Measurements from ENCODE around the gene P2RX3.
"Not testable (repeated sequence)": the region's sequence is repeated elsewhere in the genome, so short reads cannot be mapped to it uniquely, and the experiment has no call there.

Gene P2RX3

DNA sequence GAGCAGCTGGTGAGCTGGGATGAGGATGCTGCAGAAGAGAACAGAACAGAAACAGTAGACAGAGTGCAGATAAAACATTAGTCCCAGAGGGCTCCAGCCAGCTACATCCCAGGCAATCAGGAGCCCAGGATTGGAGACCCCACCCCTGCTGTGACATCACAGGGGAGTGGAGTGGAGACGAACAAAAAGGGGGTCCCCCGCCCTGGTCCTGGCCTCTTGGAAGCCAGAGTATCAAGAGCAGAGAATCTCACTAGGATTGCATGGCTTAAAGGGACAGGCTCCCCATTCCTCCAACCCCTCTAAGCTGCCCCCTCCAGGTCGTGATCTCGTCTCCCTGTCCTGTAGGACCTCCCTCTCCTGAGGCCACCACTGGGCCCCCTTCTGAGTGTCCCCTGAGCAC is at the start of gene P2RX3:
Gene P2RX3, plus strand, starts transcription at position 211 of the 400 bp plus-strand sequence. CDS start 199 bp downstream, outside the sequence.
- no peak for DNase-seq

DNA sequence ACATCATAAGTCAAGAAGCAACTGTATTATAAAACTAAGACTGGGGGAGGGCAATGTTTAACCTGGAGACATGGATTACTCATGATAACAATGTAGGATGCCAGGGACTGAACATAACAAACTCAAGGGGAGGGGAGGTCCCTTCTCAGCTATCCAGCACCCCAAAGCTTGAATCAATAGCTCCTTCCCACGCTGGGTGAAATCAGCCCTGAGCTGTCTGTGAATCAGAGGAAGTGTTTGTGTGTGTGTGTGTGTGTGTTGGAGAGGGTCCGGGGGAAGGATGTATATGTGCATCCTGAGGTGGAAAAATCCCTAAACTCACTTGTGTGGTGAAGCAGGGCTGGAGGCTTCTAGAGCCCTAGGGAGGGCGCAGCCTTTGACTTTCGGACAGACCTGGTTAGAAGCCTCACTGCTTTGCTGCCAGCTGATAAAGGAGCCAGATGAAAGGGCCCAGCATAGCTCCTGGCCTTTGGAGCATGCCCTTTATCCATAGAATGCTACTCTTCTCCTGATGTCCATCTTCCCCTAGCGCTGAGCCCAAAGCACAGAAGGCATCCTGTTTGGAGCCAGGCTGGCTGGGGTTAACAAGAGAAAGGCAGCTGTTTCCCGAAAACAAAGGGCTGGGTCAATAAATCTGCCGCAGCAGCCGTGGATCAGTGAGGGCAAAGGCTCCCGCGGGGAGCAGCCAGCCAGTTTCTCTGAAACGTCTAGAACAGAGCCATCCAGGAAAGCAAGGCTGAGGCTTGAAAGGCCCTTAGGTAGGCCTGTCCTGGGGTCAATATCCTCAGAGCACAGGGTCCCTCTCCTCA is 49.2 kb upstream of the P2RX3 start:
- peak; percentile 27 for DNase-seq

DNA sequence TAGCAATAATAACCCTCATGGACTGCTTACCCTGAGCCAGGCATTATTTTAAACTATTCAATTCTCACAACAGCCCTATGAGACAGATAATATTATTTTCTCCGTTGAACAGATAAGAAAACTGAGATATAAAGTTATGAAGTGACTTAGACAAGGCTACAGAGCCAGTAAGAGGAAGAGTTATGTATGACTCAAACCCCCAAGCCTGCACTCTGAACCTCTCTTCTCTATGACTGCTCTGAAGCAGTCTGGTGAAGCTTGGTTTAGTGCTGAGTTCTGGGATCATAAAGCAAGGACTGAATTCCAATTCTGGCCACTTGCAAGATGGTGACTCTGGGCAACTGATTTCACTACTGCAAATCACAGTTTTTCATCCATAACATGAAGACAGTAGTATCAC is 47.9 kb upstream of the P2RX3 start:
- no peak for DNase-seq

DNA sequence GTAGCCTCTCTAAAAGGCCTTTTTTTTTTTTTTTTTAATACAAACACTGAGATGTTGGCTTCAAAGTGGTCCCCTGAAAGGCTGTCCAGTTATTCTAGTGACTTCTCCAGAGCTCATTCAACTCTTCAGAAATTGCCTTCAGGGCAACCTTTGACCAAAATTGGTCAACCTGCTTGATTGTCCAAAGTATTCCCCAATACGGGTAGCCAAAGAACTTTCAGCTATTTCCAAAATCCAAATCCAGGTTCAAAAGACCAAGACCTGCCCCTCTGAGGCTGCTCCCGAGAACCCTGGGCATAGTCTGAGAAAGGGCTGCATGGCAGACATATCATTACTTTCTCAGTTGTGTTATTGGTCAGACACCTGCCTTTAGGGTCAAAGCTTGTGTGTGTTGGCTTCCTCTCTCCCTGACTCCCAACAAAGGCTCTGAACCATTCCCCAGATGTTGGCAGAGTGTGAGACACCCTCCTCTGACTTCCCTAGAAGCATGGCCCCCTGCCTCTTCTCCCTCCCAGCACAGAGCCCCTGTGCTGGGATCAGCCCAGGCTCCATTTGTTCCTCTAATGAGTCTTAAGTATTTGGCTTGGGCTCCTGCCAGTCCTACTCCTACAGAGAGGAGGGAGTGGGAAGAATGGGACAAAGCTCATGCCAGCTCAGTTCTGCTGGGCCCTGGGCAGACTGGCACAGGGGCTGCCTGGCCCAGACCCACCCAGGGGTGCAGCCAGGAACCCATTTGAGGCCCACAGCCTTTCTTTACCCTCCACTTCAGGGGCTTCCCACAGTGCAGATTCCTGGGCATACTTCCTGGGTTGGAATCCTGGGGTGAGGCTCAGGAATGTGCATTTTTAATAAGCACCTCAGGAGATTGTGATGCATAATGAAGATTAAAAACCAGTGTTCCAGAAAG is 43.7 kb upstream of the P2RX3 start:
- DNase-seq, result no peak

DNA sequence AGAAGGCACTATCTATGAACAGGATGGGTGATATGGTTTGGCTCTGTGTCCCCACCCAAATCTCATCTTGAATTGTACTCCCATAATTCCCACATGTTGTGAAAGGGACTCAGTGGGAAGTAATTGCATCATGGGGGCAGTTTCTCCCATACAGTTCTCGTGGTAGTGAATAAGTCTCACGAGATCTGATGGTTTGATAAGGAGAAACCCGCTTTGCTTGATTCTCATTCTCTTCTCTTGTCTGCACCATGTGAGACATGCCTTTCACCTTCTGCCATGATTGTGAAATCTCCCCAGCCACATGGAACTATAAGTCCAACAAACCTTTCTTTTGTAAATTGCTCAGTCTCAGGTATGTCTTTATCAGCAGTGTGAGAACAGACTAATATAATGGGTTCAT is 41.9 kb upstream of the P2RX3 start:
- not testable (repeated sequence) for DNase-seq

DNA sequence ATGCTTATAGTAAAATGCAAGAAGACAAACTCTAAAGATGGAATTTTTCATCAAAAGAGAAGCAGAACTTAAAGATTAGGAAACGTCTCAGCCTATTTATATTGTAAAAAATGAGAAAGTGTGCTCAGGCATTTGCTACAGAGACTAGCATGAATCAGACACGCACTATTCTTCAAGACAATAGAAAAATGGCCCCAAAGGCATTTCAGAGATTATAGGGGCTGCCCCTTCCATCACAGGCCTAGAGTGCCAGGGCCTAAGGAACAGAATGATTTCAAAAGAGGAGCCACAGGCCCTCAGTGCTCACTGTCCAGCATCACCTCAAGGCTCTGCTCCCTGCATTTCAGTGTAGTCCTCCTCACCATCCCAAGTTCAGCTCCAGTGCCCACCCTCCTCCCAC is 40.9 kb upstream of the P2RX3 start:
- DNase-seq, result no peak

DNA sequence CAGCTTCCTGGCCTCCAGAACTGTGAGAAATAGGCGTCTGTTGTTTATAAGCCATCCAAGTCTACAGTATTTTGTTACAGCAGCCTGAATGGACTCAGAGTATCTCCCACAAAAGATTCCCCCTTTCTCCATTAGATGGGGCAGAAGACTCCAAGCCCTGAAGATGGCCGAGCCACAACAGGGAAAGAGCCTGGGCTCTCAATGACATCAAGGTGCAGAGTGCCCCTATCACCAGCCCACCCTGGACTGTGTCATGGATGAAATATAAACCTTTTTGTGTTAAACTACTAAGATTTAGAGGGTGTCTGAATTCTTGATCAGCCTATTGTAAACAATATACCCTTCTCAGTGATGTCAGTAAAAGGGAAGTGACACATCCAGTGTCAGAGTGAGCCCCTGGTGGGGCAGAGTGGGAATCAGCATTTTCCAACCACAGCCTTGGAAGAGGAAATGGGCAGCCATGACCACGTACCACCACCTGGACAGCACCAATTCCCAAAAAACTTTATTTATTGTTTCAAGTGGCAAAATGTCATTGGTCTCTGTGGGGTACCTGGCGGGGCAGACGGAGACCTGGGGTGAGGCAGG is 38.9 kb upstream of the P2RX3 start:
- DNase-seq, result no peak

DNA sequence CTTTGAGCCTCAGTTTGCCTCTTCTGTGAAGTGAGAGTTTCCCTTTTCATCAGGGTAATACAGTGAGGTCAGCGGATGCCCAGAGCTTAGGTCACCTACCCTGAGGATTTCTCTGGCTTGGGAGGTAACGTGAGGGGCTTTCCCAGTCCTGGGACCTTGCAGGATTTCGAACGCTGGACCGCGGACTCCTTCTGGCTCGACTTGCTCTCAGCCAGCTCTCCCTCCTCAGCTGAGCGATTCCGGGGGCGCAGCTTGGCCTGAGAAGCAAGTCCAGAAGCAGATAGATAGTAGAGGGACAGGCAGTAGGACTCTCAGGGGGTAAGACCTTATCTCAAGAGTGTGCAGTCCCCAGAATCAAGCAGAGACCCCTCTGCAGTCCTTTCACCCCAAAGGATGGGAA is 37.4 kb upstream of the P2RX3 start:
- no peak for DNase-seq

DNA sequence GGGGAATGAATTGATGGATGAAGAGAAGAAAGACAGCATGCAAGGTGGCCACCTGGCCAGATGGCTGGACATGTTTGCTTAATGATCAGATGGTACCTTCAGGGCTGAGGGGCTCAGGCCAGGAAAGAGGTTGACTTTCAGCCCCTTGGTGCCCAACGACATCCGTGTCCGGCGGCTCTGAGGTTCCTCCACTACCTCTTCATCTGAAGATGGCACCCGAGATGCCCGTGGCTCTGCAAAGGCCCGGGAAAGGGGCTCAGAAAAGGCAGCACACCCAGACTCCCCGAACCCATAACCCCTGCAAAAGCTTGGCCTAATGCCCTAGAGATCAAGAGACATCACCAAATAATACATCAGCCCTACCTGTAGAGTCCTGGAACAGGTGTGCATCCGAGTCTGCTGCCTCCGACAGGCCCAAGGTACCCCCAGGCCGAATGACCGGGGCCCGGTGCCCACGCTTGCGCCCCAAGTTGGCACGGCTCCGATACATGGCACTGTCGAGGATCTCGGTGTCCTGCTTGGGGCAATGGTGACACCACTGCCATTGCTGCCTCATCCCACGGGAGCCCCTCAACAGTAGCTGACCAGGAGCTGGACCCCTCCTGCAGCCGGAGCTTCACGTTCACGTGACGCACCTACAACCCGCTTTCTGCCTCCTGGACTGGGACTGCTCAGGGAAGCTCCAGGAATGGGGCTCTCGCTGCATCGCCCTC is 36.3 kb upstream of the P2RX3 start:
- no peak for DNase-seq

DNA sequence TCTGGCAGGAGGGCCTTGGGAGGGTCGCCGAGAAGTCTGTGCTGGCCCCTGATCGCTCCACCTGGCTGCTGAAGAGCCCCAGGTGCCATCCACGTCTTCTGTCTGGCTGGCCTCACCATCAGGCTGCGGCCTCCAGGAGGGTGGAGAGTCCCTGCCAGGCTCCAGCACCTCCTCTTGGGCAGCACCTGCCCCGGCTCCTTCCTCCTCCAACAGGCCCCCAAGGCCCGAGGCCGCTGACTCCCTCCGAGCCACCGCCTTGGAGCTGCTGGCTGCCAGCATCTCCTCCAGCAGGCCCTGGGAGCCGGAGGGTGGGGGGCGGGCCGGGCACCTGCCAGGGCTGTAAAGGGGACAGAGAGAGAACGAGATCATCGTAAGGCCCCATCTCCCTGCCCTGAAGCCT is 35.7 kb upstream of the P2RX3 start:
- DNase-seq, result no peak

DNA sequence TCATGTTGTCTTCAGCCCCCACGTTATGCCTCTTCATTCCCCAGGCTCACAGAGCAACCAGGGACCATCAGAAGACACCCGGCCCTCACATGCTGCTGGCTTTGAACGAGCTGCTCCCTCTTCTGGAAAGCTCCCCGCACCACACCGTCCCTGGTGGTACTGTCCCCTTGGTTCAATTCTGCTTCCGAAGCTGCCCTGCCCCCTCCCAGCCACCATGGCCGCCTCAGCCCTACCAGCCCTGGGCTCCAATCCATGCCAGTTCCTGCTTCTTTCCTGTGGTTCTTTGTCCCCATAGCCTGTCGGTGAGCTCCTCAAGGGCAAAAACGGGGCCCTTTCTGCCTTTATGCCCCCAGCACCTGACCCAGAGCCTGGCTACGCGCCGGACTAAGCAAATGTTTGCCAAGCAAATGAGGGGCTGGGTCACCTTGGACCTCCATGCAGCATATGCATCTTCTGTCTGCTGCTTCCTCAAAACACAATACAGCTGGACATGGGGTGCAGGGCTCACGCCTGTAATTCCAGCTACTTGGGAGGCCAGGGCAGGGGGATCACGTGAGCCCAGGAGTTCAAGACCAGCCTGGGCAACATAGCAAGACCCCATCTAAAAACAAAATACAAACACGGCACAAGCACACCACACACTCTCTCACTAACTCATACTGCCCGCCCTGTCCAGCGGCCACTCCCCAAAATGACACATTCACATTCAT is 34.7 kb upstream of the P2RX3 start:
- DNase-seq, result peak; percentile 61

DNA sequence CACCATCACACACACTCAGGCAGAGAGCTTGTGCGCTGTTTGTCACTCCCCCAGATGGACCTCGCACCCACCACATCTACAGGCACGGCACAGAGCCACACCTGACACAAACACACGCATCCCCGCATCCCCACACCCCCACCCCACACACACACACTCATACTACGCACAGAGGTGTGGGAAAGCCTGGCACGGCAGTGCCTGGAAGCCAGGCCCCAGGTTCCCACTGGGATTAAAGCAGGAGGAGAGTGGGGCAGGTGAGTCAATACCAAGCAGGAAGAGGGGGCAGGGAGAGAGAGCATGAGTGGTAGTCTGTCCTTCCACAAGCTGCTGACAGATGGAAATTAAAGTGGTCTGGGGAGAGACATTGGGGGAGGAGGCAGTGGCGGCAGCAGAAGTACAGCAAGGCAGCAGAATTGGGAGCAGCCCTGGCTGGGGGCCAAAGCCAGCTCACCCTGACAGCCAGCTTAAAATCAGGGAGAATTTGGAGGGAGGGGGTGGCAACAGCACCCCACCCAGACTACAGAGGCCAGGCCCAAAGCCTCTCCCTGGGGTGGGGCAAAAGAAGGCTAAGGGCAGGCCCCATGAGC is 34.1 kb upstream of the P2RX3 start:
- DNase-seq, result peak; percentile 96

DNA sequence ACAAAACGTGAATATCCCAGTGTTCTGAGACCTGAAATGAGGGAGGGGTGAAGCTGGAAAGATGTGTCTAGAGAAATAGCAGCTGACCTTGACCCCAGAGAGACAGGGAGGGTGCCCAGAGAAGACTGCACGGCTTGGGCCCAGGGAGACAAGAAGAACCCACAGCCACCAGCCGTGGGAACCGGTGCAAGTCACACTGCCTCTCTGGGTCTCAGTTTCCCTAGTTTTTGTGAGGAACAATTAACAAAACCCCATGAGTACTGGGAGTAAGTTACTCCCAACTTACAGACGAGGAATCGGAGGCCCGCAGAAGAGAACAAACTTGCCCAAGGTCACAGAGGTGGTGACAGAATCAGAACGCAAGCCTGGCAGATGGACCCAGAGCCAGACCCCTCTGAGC is 32.6 kb upstream of the P2RX3 start:
- DNase-seq, result no peak

DNA sequence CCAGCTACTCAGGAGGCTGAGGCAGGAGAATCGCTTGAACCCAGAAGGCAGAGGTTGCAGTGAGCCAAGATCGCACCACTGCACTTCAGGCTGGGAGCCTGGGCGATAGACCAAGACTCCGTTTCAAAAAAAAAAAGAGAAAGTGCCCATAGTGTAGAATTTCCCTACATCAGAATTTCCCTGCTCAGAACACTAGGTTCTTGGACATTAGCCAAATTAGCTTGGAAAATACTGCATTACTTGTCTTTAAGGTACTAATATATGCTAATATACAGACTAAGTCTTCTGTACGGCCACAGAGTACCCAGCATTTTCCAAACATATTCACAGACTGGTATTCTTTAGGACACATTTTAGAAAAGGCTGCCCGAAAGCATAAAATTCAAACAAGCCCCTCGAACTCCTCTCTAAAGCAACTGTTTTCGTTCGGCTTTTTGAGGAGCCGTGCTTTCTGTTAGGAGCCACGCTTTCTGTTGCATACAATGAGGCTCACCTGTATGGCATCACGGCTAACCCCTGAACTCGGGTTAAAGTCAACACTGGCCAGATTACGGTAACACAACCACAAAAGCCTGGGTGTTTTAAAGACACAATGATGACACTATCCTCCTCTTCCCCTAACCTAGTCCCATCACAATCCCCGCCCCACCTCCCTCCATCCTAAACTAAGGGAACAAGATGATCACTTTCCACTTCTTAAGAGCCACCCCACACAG is 31.8 kb upstream of the P2RX3 start:
- no peak for DNase-seq

DNA sequence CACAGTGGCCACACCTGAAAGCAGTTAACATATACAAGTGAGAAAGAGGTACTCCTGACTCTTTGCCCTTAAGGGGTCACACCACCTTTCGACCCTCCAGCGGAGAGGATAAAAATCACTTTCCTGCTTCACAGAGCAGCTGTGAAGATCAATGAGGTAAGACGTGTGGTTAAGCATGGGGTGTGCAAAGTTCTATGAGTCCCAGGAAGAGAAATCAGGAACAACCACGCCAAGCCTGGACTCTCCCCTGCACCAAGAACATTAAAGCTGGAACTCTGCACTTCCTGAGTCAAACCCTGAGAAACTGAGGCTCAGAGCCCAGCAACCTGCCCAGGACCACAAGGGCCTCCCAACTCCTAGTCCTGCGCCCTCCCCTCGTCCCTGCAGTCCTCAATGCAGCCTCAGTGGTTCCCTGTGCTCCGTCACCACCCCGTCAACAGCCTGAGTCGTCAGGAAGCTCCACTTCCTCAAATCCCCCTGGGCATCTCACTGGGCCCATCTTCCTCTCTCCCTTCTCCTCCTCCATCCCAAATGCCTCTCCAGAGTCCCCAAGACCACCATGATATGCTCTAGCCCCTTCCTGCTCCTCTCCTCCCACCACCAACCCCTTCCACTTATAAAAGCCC is 31.1 kb upstream of the P2RX3 start:
- no peak for DNase-seq

DNA sequence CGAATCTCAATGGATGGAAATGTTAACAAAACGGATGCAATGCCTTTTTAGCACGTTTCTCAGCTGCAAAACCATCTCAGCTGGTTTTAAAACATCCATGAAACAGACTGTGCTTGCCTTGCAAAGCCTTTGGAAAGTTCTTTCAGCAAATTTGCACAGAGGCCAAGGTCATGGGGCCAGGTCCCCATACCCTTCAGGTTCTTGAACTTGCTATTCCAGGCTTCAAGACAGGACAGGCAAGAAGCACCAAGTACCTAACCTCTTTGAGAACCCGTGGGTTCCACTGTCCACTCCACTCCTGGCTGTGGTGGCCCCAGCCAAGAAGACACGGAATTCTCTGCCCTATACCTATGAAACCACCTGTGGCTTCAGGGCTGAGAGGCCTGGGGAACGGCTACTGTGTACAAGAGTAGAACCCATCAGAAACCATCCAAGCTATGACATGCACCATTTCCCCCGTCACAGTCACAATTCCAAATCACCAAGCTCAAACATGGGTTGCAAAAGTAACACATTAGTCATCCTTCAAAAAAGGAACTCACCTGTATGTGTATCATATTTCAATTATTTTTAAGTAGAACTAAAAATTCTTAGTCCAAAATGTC is 30.4 kb upstream of the P2RX3 start:
- no peak for DNase-seq

DNA sequence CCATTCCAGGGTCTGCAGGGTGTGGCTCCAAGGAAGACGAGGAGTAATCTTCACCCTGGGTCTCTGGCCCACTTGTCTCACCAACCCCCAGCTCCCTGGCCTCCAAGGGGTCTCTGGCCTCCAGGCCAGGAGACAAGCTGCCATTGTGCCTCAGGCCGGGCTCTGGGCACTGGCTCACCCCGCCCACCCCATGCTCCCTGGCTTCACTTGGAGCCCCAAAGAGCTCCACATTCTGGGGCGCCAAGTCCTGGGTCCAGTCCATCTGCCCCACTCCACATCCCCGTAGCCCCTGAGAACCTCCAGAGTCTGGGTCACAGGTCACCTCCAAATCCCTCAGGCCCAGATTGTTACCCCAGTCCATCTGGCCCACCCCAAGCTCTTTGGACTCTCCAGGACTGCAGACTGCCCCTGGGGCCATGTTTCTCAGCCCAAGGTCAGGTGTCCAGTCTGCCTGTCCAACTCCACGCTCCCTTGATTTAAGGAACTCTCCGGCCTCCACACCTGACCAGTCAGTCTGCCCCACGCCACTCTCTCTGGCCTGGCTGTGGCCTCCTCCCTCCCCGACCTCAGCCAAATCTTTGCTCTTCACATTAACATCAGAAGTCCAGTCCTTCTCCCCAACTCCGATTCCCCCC is 29.6 kb upstream of the P2RX3 start:
- no peak for DNase-seq

DNA sequence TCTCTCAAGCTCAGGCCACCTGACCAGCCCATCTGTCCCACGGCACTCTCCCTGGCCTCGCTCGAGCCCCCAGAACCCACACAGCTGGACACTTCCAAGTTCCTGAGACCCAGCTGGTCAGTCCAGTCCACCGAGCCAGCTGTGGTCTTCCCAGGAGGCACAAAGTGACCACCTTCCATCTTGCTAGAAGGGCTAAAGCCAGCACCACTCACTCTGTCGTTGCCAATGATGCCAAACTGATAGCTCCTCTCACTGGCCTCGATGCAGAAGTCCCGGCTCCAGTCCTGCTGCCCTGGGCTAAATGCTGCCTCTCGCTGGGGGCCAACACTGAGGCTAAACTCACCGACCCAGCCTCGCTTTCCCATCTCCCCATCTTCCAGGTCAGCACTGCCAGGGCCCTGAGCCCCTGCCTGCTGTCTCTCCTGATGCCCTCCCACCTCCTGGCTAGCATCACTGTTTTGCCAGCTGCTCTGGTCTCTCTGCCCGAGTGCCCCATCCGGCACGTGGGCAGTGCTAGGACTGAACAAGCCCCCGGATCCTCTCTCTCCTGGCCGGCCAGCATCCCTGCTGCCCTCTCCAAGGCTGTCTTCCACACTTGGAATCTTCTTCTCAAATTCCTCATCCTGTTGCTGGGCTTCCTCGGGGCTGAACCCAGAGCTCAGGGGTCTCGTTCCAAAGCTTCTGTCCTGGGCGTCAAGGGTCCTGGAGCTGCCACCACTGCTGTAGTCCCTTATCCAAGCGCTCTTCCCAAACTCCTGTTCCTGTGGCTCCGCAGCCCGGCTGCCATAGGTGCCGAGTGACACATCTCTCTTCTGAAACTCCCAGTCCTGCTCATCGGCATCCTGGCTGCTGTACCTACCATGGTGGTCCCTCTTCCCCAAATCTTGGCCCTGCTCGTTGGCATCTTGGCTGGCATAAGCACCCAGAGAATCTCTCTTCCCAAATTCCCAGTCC is 28.8 kb upstream of the P2RX3 start:
- DNase-seq, result no peak

DNA sequence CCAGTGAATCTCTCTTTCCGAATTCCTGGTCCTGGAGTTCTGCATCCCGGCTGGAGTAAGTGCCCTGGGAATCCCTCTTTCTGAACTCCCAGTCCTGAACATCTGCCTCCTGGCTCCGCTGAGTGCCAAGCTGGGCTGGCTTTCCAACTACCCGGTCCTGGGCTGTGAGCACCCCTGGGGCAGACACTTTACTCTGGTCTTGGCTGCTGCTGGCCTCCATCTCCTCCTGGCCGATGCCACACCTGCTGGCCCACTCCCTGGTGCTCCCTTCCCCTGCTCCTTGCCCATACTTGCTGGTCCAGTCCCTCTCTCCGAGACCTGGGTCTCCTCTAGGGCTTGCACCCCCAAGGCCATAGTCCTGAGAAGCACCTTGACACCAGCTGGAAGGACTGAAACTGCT is 28.1 kb upstream of the P2RX3 start:
- no peak for DNase-seq
